BE2C (cell line): Measurements from ENCODE around the gene PANX2.

Source experiments
- DNase-seq: peaks from one replicate; pipeline ENCODE4 v3.0.0-alpha.2; 2020
- H3K27me3 ChIP-seq: fragments of 250-450 bp; sonication (Bioruptor Pico); 2 replicates; pipeline ENCODE4 v1.5.1; 2020; ENCODE audit warnings: mild to moderate bottlenecking
- H3K36me3 ChIP-seq: fragments of 250-450 bp; sonication (Bioruptor Pico); 2 replicates; pipeline ENCODE4 v1.5.1; 2020; ENCODE audit warnings: mild to moderate bottlenecking
- H3K4me1 ChIP-seq: fragments of 250-450 bp; sonication (Bioruptor Pico); 2 replicates; pipeline ENCODE4 v1.5.1; 2020
- H3K4me3 ChIP-seq: 2 replicates; pipeline ENCODE4 v1.5.1; 2011; ENCODE audit warnings: low read depth, low read length
- H3K9me3 ChIP-seq: fragments of 250-450 bp; sonication (Bioruptor Pico); 2 replicates; pipeline ENCODE4 v1.5.1; 2020
- TF ChIP-seq, protein P1 (sequence below): IDR thresholded peaks from 2 replicates; pipeline ENCODE4 v1.5.1; 2012; ENCODE audit warnings: mild to moderate bottlenecking, low read depth, low read length

The PANX2 gene

DNA sequence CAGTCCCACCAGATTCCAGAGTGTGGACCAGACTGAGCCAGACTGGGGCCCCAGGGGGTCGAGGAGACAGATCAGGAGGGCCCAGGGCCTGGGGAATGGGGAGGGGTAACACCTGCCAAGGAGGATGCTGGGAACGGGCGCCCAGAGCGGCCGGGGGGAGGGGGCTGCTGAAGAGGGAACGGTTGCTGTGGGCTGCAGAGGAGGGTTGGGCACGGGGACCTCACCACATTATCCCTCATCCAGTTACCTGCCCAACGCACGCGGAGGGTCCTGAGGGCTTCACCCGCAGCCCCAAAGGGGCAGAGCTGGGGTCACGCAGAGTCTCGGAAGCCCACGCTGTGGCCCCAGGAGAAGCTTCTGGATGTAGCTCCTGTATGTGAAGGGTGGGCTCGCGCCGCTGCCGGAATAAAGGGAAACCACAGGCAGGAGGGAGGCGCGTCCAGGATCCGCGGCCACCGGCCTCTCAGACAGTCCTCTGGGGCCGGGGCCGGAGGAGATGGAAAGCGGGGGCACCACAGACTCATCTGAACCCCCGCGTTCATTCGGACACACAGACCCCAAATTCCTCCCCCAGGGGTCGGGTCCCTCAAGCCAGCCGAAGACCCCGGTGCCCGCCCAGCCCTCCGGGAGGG is 29.4 kb downstream of the PANX2 start:
- H3K4me3 ChIP-seq, result peak overlapping the region; percentile 73
- DNase-seq, result no peak
- TF ChIP-seq, protein P1, sequence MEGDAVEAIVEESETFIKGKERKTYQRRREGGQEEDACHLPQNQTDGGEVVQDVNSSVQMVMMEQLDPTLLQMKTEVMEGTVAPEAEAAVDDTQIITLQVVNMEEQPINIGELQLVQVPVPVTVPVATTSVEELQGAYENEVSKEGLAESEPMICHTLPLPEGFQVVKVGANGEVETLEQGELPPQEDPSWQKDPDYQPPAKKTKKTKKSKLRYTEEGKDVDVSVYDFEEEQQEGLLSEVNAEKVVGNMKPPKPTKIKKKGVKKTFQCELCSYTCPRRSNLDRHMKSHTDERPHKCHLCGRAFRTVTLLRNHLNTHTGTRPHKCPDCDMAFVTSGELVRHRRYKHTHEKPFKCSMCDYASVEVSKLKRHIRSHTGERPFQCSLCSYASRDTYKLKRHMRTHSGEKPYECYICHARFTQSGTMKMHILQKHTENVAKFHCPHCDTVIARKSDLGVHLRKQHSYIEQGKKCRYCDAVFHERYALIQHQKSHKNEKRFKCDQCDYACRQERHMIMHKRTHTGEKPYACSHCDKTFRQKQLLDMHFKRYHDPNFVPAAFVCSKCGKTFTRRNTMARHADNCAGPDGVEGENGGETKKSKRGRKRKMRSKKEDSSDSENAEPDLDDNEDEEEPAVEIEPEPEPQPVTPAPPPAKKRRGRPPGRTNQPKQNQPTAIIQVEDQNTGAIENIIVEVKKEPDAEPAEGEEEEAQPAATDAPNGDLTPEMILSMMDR, result no peak
- no peaks in the 10 kb centered on the region for H3K27me3 ChIP-seq
- H3K4me1 ChIP-seq, result no peaks in the 10 kb centered on the region
- peaks cover 46% of the 10 kb centered on the region for H3K36me3 ChIP-seq
- no peaks in the 10 kb centered on the region for H3K9me3 ChIP-seq

- TF ChIP-seq, protein P1, result no peak
- Histone ChIP-seq H3K4me1 (no peaks in the 10 kb centered on the region), H3K4me3 (peak within 1 kb of the TSS; percentile 73), H3K36me3 (peaks cover 42% of the 10 kb centered on the region), H3K9me3 (no peaks in the 10 kb centered on the region), H3K27me3 (no peaks in the 10 kb centered on the region)
- peak; percentile 96 for DNase-seq
Observed at GRCh38 chr22:50200461-50201190, 30.1 kb downstream of the PANX2 start, which contains the start of gene SELENOO. Gene SELENOO (plus strand): TSS chr22:50201011. CDS start chr22:50201037, 26 bp downstream.

DNA sequence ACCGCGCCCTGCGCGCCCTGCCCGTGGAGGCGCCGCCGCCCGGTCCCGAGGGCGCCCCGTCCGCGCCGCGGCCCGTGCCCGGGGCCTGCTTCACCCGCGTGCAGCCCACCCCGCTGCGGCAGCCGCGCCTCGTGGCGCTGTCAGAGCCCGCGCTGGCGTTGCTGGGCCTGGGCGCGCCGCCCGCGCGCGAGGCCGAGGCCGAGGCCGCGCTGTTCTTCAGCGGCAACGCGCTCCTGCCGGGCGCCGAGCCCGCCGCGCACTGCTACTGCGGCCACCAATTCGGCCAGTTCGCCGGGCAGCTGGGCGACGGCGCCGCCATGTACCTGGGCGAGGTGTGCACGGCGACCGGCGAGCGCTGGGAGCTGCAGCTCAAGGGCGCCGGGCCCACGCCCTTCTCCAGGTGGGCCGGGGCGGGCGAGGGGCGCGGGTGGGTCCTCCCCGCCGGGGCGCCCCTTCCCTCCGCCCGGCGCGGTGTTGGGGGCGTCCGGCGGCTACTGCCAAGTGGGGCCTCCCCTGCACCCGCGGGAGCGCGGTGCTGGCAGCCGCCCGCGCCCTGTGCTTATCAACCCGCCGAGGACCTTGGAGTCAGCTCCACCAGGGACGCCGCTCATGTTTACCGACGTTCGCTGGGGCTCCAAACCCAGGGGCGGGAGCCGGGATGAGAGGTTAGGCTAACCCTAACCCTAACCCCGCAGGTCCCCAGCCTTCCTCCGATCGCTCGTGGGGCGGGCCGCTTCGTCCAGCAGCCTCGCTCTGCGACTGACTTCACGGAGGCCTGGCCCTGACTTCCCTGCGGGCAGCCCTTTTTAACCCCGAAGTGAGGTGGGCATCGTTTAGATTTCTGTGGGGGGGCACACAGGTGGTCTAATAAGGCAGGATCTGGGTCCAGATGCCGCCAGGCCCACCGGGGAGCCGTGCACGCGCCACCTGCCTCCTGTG is 30.9 kb downstream of the PANX2 start:
- DNase-seq, result no peak
- peak overlapping the region; percentile 73 for H3K4me3 ChIP-seq
- H3K27me3 ChIP-seq, result no peaks in the 10 kb centered on the region
- TF ChIP-seq, protein P1, result no peak
- peaks cover 41% of the 10 kb centered on the region for H3K36me3 ChIP-seq
- peaks cover 3% of the 10 kb centered on the region for H3K4me1 ChIP-seq
- no peaks in the 10 kb centered on the region for H3K9me3 ChIP-seq

DNA sequence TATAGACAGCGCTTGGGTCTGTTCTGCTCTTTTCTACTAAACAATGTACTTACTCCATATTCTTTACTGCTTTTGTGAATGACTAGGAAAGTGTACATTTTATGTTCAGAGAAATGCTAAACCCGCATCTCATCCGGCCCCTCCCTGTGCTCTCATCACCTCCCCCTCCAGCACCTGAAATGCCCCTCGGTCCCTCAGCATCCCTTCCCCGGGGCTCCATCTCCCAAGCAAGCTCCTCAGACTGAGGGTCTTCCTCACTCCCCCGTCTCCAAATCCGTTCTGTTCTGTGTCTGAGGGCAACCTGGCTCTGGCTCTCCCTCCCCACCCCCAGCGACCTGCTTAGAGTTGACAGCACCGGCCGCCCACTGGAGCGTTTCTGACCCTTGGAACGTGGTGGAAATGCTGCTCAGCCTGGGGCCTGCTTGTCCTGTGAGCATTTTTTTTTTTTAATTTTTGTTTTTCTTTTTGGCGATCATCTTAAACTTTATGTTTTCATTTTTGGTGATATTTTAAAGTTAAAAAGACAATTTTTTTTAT is 31.7 kb downstream of the PANX2 start:
- Histone ChIP-seq H3K9me3 (no peaks in the 10 kb centered on the region), H3K4me3 (peak overlapping the region; percentile 73), H3K27me3 (no peaks in the 10 kb centered on the region), H3K4me1 (peaks cover 6% of the 10 kb centered on the region), H3K36me3 (peaks cover 47% of the 10 kb centered on the region)
- DNase-seq, result no peak
- TF ChIP-seq, protein P1, result no peak

DNA sequence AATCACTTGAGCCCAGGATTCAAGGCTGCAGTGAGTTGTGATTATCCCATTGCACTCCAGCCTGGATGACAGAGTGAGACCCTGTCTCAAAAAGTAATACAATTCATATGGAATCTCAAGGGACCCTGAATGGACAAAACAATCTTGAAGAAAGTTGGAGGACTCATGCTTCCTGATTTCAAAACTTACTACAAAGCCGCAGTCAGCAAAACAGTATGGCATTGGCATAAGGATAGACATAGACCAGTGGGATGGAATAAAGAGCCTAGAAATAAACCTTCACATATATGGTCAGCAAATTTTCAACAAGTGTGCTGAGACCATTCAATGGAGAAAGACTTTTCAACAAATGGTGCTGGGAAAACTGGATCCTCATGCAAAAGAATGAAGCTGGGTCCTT is 32.8 kb downstream of the PANX2 start:
- TF ChIP-seq, protein P1, result no peak
- H3K4me1 ChIP-seq, result peaks cover 6% of the 10 kb centered on the region

More for the DNA sequence above, 32.8 kb downstream of the PANX2 start:
- no peaks in the 10 kb centered on the region for H3K27me3 ChIP-seq
- no peak for DNase-seq
- no peak overlapping the region for H3K4me3 ChIP-seq
- no peaks in the 10 kb centered on the region for H3K9me3 ChIP-seq
- H3K36me3 ChIP-seq, result peaks cover 43% of the 10 kb centered on the region
